HepG2 (cell line): ENCODE measurements around the gene HNRNPUL2. TPM values are rescaled to one million over a fixed set of nuclear protein-coding genes. Genes with fewer than 3 reads are reported as not detected.

Experiments used
- ELF3 ChIP-seq: IDR thresholded peaks from 2 replicates; pipeline ENCODE4 v1.6.1; 2016; ENCODE audit warnings: missing genetic modification reagents, missing compliant biosample characterization
- EZH2 ChIP-seq: conservative IDR thresholded peaks from 2 replicates; pipeline ENCODE4 v1.6.1; 2012; ENCODE audit warnings: mild to moderate bottlenecking, low read depth, low read length, moderate library complexity
- FOXA1 ChIP-seq, 2 experiments: fragments of 450-650 bp in 1 of 2; sonication (generic) in 1 of 2; formaldehyde crosslinking in 1 of 2; IDR thresholded peaks; 2 replicates each; pipeline versions ENCODE4 v1.4.0 to v1.6.1; 2016 to 2020; ENCODE audit warnings: missing genetic modification reagents in 1 of 2
- GATAD1 ChIP-seq: IDR thresholded peaks from 2 replicates; pipeline ENCODE4 v1.6.1; 2016; ENCODE audit warnings: missing genetic modification reagents, missing compliant biosample characterization
- HMG20A ChIP-seq: IDR thresholded peaks from 2 replicates; pipeline ENCODE4 v1.6.1; 2016; ENCODE audit warnings: borderline replicate concordance
- HNF4A ChIP-seq: sonication (generic); formaldehyde crosslinking; IDR thresholded peaks from 2 replicates; pipeline ENCODE4 v1.4.0; 2020; ENCODE audit warnings: missing genetic modification reagents
- HOXD1 ChIP-seq: sonication (generic); formaldehyde crosslinking; IDR thresholded peaks from 2 replicates; pipeline ENCODE4 v1.5.0; 2020; ENCODE audit warnings: missing genetic modification reagents
- KAT8 ChIP-seq: IDR thresholded peaks from 2 replicates; pipeline ENCODE4 v1.6.1; 2016; ENCODE audit warnings: missing genetic modification reagents, missing compliant biosample characterization
- MAZ ChIP-seq, 2 experiments: sonication (generic) in 1 of 2; formaldehyde crosslinking in 1 of 2; IDR thresholded peaks; 2 replicates each; pipeline versions ENCODE4 v1.5.0 to v1.6.1; 2012 to 2020; ENCODE audit warnings: low read depth in 2 of 2, mild to moderate bottlenecking in 2 of 2, borderline replicate concordance in 1 of 2, improper control_type of control experiment in 1 of 2, low read length in 1 of 2, missing genetic modification reagents in 1 of 2, moderate library complexity in 1 of 2
- MED1 ChIP-seq: sonication (generic); formaldehyde crosslinking; IDR thresholded peaks from 2 replicates; pipeline ENCODE4 v1.4.0; 2020; ENCODE audit warnings: missing genetic modification reagents
- PHF20 ChIP-seq: sonication (generic); formaldehyde crosslinking; IDR thresholded peaks from 2 replicates; pipeline ENCODE4 v1.5.0; 2020; ENCODE audit warnings: mild to moderate bottlenecking, missing genetic modification reagents
- PHF8 ChIP-seq: sonication (generic); formaldehyde crosslinking; IDR thresholded peaks from 2 replicates; pipeline ENCODE4 v1.5.0; 2020; ENCODE audit warnings: missing genetic modification reagents
- POLR2AphosphoS5 ChIP-seq: IDR thresholded peaks from 2 replicates; pipeline ENCODE4 v1.6.1; 2012; ENCODE audit warnings: low read depth, low read length
- PPARG ChIP-seq: conservative IDR thresholded peaks from 2 replicates; pipeline ENCODE4 v1.6.1; 2016; ENCODE audit warnings: missing biosample characterization, missing genetic modification reagents
- RAD51 ChIP-seq: fragments of 450-650 bp; IDR thresholded peaks from 2 replicates; pipeline ENCODE4 v1.6.1; 2016; ENCODE audit warnings: borderline replicate concordance
- RFX3 ChIP-seq: IDR thresholded peaks from 2 replicates; pipeline ENCODE4 v1.6.1; 2016; ENCODE audit warnings: missing biosample characterization, missing genetic modification reagents
- RXRA ChIP-seq: sonication (generic); formaldehyde crosslinking; IDR thresholded peaks from 2 replicates; pipeline ENCODE4 v1.5.1; 2020; ENCODE audit warnings: missing genetic modification reagents
- SOX6 ChIP-seq, 2 experiments: fragments of 450-650 bp in 1 of 2; sonication (generic) in 1 of 2; formaldehyde crosslinking in 1 of 2; IDR thresholded peaks; 2 replicates each; pipeline versions ENCODE4 v1.4.0 to v1.6.1; 2017 to 2020; ENCODE audit warnings: antibody characterized with exemption in 1 of 2, mild to moderate bottlenecking in 1 of 2, missing genetic modification reagents in 1 of 2
- ZFP36L2 ChIP-seq: sonication (generic); formaldehyde crosslinking; IDR thresholded peaks from 2 replicates; pipeline ENCODE4 v1.4.0; 2020; ENCODE audit warnings: missing genetic modification reagents
- ZNF232 ChIP-seq: sonication (generic); formaldehyde crosslinking; IDR thresholded peaks from 2 replicates; pipeline ENCODE4 v1.4.0; 2020; ENCODE audit warnings: missing genetic modification reagents, borderline replicate concordance
- ZNF256 ChIP-seq: sonication (generic); formaldehyde crosslinking; conservative IDR thresholded peaks from 2 replicates; pipeline ENCODE4 v1.4.0; 2020; ENCODE audit warnings: missing genetic modification reagents
- ZNF263 ChIP-seq: sonication (generic); formaldehyde crosslinking; IDR thresholded peaks from 2 replicates; pipeline ENCODE4 v1.4.0; 2020; ENCODE audit warnings: missing genetic modification reagents
- ZNF343 ChIP-seq: sonication (generic); formaldehyde crosslinking; IDR thresholded peaks from 2 replicates; pipeline ENCODE4 v1.4.0; 2020; ENCODE audit warnings: mild to moderate bottlenecking, missing genetic modification reagents
- ZNF577 ChIP-seq: sonication (generic); formaldehyde crosslinking; IDR thresholded peaks from 2 replicates; pipeline ENCODE4 v1.4.0; 2020; ENCODE audit warnings: mild to moderate bottlenecking, low read depth, missing genetic modification reagents, borderline replicate concordance
- ZNF652 ChIP-seq: IDR thresholded peaks from 2 replicates; pipeline ENCODE4 v1.6.1; 2016; ENCODE audit warnings: low read depth, borderline replicate concordance
- ZNF782 ChIP-seq: sonication (generic); formaldehyde crosslinking; IDR thresholded peaks from 2 replicates; pipeline ENCODE4 v1.4.0; 2020; ENCODE audit warnings: missing genetic modification reagents, mild to moderate bottlenecking, borderline replicate concordance
- polyA plus RNA-seq, 8 experiments: library from polyadenylated mRNA; depleted of rRNA in 3 of 8; stranded (reverse) in 7 of 8; unstranded in 1 of 8; fragments of >200 nt; fragmentation: Illumina TruSeq in 4 of 8; extraction: Trizol in 4 of 8; gene quantifications; 2 replicates each; pipeline versions ENCODE4 v1.2.1 to v1.2.3, GENCODE V29; 2011 to 2016; ENCODE audit warnings: low read depth in 4 of 8, missing spikeins in 1 of 8, mixed read lengths in 1 of 8; ENCODE audit not compliant: insufficient read depth in 1 of 8
- total RNA-seq, 5 experiments: library from RNA; depleted of rRNA; stranded (reverse); fragments of >200 nt; fragmentation: Illumina TruSeq; extraction: Trizol; gene quantifications; 2 replicates each; pipeline ENCODE4 v1.2.3, GENCODE V29; 2016; ENCODE audit warnings: low read depth in 1 of 5
- TF ChIP-seq, protein P1 (sequence below): IDR thresholded peaks from 2 replicates; pipeline ENCODE4 v1.6.1; 2016; ENCODE audit warnings: missing genetic modification reagents, missing compliant biosample characterization
- TF ChIP-seq, protein P2 (sequence below): sonication (generic); formaldehyde crosslinking; IDR thresholded peaks from 2 replicates; pipeline ENCODE4 v1.4.0; 2020; ENCODE audit warnings: missing genetic modification reagents
- TF ChIP-seq, protein P3 (sequence below): sonication (generic); formaldehyde crosslinking; IDR thresholded peaks from 2 replicates; pipeline ENCODE4 v1.5.0; 2020; ENCODE audit warnings: mild to moderate bottlenecking, missing genetic modification reagents, moderate library complexity

HNRNPUL2 gene
- total and polyA plus RNA-seq, 2 of the 13 experiments (the other 11 are each of a cell fraction or from before 2014, with no cell fraction given): 8.4 to 9.6 TPM

GRCh38 chr11:62680825-62681240, 46.4 kb downstream of the HNRNPUL2 start (continued):
- TF ChIP-seq RAD51: no peak
- TF ChIP-seq ZNF577 (CRISPR knock-in tag): no peak
- no peak for TF ChIP-seq SOX6 (IDR thresholded peaks at IDR 0.05)
- TF ChIP-seq SOX6 (CRISPR knock-in tag; IDR thresholded peaks at IDR 0.05): 0 out of 2 replicates have a peak, but pooled peaks have one; percentile 15
- TF ChIP-seq, protein P1, sequence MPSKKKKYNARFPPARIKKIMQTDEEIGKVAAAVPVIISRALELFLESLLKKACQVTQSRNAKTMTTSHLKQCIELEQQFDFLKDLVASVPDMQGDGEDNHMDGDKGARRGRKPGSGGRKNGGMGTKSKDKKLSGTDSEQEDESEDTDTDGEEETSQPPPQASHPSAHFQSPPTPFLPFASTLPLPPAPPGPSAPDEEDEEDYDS: peak; percentile 15; the same call in 1 of the 2 replicates
- TF ChIP-seq ZNF256 (CRISPR knock-in tag): no peak
- no peak for TF ChIP-seq EZH2
- TF ChIP-seq, protein P2, sequence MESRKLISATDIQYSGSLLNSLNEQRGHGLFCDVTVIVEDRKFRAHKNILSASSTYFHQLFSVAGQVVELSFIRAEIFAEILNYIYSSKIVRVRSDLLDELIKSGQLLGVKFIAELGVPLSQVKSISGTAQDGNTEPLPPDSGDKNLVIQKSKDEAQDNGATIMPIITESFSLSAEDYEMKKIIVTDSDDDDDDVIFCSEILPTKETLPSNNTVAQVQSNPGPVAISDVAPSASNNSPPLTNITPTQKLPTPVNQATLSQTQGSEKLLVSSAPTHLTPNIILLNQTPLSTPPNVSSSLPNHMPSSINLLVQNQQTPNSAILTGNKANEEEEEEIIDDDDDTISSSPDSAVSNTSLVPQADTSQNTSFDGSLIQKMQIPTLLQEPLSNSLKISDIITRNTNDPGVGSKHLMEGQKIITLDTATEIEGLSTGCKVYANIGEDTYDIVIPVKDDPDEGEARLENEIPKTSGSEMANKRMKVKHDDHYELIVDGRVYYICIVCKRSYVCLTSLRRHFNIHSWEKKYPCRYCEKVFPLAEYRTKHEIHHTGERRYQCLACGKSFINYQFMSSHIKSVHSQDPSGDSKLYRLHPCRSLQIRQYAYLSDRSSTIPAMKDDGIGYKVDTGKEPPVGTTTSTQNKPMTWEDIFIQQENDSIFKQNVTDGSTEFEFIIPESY (CRISPR knock-in tag): 0 out of 2 replicates have a peak, but pooled peaks have one; percentile 35
- TF ChIP-seq ZNF232 (CRISPR knock-in tag): 0 out of 2 replicates have a peak, but pooled peaks have one; percentile 20
- TF ChIP-seq HOXD1: 0 out of 2 replicates have a peak, but pooled peaks have one; percentile 42
- TF ChIP-seq MED1: peak; percentile 41; the same call in 1 of the 2 replicates
- peak; percentile 49 for TF ChIP-seq KAT8 (CRISPR knock-in tag)
- peak; percentile 49 for TF ChIP-seq POLR2AphosphoS5
- TF ChIP-seq MAZ (IDR thresholded peaks at IDR 0.05; ENCODE audit: borderline replicate concordance, low read depth, low read length): no peak
- TF ChIP-seq MAZ (CRISPR knock-in tag; IDR thresholded peaks at IDR 0.05; ENCODE audit: low read depth): peak; percentile 32; the same call in 1 of the 2 replicates
- peak; percentile 80 for TF ChIP-seq ZNF652 (CRISPR knock-in tag)
- no peak for TF ChIP-seq ELF3 (CRISPR knock-in tag)
- no peak for TF ChIP-seq ZNF782 (CRISPR knock-in tag)
- TF ChIP-seq RXRA (CRISPR knock-in tag): no peak
- 0 out of 2 replicates have a peak, but pooled peaks have one; percentile 18 for TF ChIP-seq ZNF263
- 0 out of 2 replicates have a peak, but pooled peaks have one; percentile 15 for TF ChIP-seq HNF4A (CRISPR knock-in tag)
- TF ChIP-seq RFX3 (CRISPR knock-in tag): no peak
- peak; percentile 59; the same call in 1 of the 2 replicates for TF ChIP-seq GATAD1
- 0 out of 2 replicates have a peak, but pooled peaks have one; percentile 34 for TF ChIP-seq PHF8 (CRISPR knock-in tag)
- TF ChIP-seq PPARG (CRISPR knock-in tag): no peak
- TF ChIP-seq, protein P3, sequence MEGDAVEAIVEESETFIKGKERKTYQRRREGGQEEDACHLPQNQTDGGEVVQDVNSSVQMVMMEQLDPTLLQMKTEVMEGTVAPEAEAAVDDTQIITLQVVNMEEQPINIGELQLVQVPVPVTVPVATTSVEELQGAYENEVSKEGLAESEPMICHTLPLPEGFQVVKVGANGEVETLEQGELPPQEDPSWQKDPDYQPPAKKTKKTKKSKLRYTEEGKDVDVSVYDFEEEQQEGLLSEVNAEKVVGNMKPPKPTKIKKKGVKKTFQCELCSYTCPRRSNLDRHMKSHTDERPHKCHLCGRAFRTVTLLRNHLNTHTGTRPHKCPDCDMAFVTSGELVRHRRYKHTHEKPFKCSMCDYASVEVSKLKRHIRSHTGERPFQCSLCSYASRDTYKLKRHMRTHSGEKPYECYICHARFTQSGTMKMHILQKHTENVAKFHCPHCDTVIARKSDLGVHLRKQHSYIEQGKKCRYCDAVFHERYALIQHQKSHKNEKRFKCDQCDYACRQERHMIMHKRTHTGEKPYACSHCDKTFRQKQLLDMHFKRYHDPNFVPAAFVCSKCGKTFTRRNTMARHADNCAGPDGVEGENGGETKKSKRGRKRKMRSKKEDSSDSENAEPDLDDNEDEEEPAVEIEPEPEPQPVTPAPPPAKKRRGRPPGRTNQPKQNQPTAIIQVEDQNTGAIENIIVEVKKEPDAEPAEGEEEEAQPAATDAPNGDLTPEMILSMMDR (CRISPR knock-in tag): peak; percentile 88
- 0 out of 2 replicates have a peak, but pooled peaks have one; percentile 27 for TF ChIP-seq HMG20A (CRISPR knock-in tag)
- TF ChIP-seq PHF20: no peak
- TF ChIP-seq ZFP36L2 (CRISPR knock-in tag): no peak
- TF ChIP-seq ZNF343: no peak
- no peak for TF ChIP-seq FOXA1 (IDR thresholded peaks at IDR 0.05)
- no peak for TF ChIP-seq FOXA1 (CRISPR knock-in tag; IDR thresholded peaks at IDR 0.05)
